Thymus (tissue), 11 donors: ENCODE data around the gene PCBP3. TPM values are rescaled to one million over a fixed set of nuclear protein-coding genes. Genes with fewer than 3 reads are reported as not detected.

Source experiments
- DNase-seq, 9 donors: peaks; one replicate each; pipeline ENCODE4 v3.0.0-alpha.2; 2013; ENCODE audit warnings: low spot score in 9 of 9, low read depth in 6 of 9, missing footprints in 1 of 9
- H3K27ac ChIP-seq, 2 donors: one replicate each; pipeline ENCODE4 v1.5.1; 2013; ENCODE audit warnings: control low read depth in 1 of 2, low read depth in 1 of 2, low read length in 1 of 2, mild to moderate bottlenecking in 1 of 2, moderate library complexity in 1 of 2
- H3K27me3 ChIP-seq, 2 donors: one replicate each; pipeline ENCODE4 v1.5.1; 2013; ENCODE audit warnings: low read length in 1 of 2; ENCODE audit not compliant: control insufficient read depth in 2 of 2, insufficient read depth in 1 of 2
- H3K36me3 ChIP-seq, 2 donors: one replicate each; pipeline ENCODE4 v1.5.1; 2013; ENCODE audit warnings: low read length in 1 of 2, mild to moderate bottlenecking in 1 of 2, moderate library complexity in 1 of 2; ENCODE audit not compliant: control insufficient read depth in 2 of 2, insufficient read depth in 2 of 2
- H3K4me1 ChIP-seq, 2 donors: one replicate each; pipeline ENCODE4 v1.5.1; 2013; ENCODE audit warnings: low read length in 2 of 2; ENCODE audit not compliant: control insufficient read depth in 2 of 2, insufficient read depth in 2 of 2
- H3K4me3 ChIP-seq, 2 donors: one replicate each; pipeline ENCODE4 v1.5.1; 2013; ENCODE audit warnings: low read length in 2 of 2, control low read depth in 1 of 2, mild to moderate bottlenecking in 1 of 2
- H3K9me3 ChIP-seq, 2 donors: one replicate each; pipeline ENCODE4 v1.5.1; 2013; ENCODE audit warnings: low read length in 1 of 2, mild to moderate bottlenecking in 1 of 2; ENCODE audit not compliant: control insufficient read depth in 2 of 2, insufficient read depth in 1 of 2
- WGBS: extraction: QIAGEN DNeasy Blood & Tissue Kit; methylation state at CpG from one replicate; pipeline ENCODE4 v1.1.7; 2013; 5-methylcytosine and 5-hydroxymethylcytosine counted together
- polyA plus RNA-seq: library from polyadenylated mRNA; stranded (reverse); fragments of 200-250 nt; gene quantifications from one replicate; pipeline ENCODE4 v1.2.3, GENCODE V29; 2013
- total RNA-seq: library from RNA; stranded (reverse); fragments of 120-200 nt; gene quantifications from one replicate; pipeline ENCODE4 v1.2.4, GENCODE V29; 2013
- donor health status: healthy.

The PCBP3 gene
- total and polyA plus RNA-seq, 2 donors: 12.8 to 44.9 TPM

- Histone ChIP-seq H3K36me3 (no peaks in the 10 kb centered on the region), H3K9me3 (peaks cover 0 to 9% of the 10 kb centered on the region in 2 donors), H3K4me3 (no peak overlapping the region), H3K4me1 (peaks cover 20 to 48% of the 10 kb centered on the region in 2 donors), H3K27ac (peak overlapping the region; percentile 43 to 68), H3K27me3 (no peaks in the 10 kb centered on the region)
- 65% methylated on average over 11 of the region's 11 CpGs for WGBS
- peak in 2 of 9 donors; percentile 24 to 41 for DNase-seq
Observed at GRCh38 chr21:45886610-45887026, 243.1 kb downstream of the PCBP3 start.

- WGBS: 95% methylated on average over 6 of the region's 6 CpGs
- no peak overlapping the region for H3K4me3 ChIP-seq
- no peak for DNase-seq
- H3K4me1 ChIP-seq: peaks cover 23 to 53% of the 10 kb centered on the region in 2 donors
- no peaks in the 10 kb centered on the region for H3K36me3 ChIP-seq
- H3K27me3 ChIP-seq: no peaks in the 10 kb centered on the region
- H3K27ac ChIP-seq: peak overlapping the region in 1 of 2 donors; percentile 43
- peaks cover 0 to 9% of the 10 kb centered on the region in 2 donors for H3K9me3 ChIP-seq
Observed at GRCh38 chr21:45887120-45887611, 243.6 kb downstream of the PCBP3 start.

- Histone ChIP-seq H3K4me1 (peaks cover 26 to 59% of the 10 kb centered on the region in 2 donors), H3K27ac (no peak overlapping the region), H3K36me3 (no peaks in the 10 kb centered on the region), H3K4me3 (no peak overlapping the region), H3K9me3 (peaks cover 0 to 9% of the 10 kb centered on the region in 2 donors), H3K27me3 (no peaks in the 10 kb centered on the region)
- WGBS: 92% methylated on average over 16 of the region's 16 CpGs
- DNase-seq: no peak
Observed at GRCh38 chr21:45887788-45888187, 244.3 kb downstream of the PCBP3 start.

GRCh38 chr21:45888386-45889009, 245.0 kb downstream of the PCBP3 start:
- Histone ChIP-seq H3K4me1 (peaks cover 32 to 65% of the 10 kb centered on the region in 2 donors), H3K27me3 (no peaks in the 10 kb centered on the region), H3K27ac (no peak overlapping the region), H3K4me3 (no peak overlapping the region), H3K36me3 (no peaks in the 10 kb centered on the region), H3K9me3 (peaks cover 0 to 9% of the 10 kb centered on the region in 2 donors)
- 90% methylated on average over 18 of the region's 18 CpGs for WGBS
- no peak for DNase-seq

- no peaks in the 10 kb centered on the region for H3K27me3 ChIP-seq
- peaks cover 39 to 71% of the 10 kb centered on the region in 2 donors for H3K4me1 ChIP-seq
- DNase-seq: peak in 1 of 9 donors; percentile 43
- peaks cover 0 to 9% of the 10 kb centered on the region in 2 donors for H3K9me3 ChIP-seq
- 70% methylated on average over 10 of the region's 10 CpGs for WGBS
- no peak overlapping the region for H3K4me3 ChIP-seq
- no peaks in the 10 kb centered on the region for H3K36me3 ChIP-seq
- H3K27ac ChIP-seq: no peak overlapping the region
Observed at GRCh38 chr21:45889256-45889655, 245.7 kb downstream of the PCBP3 start.

- no peak overlapping the region for H3K4me3 ChIP-seq
- no peaks in the 10 kb centered on the region for H3K27me3 ChIP-seq
- H3K9me3 ChIP-seq: peaks cover 0 to 8% of the 10 kb centered on the region in 2 donors
- WGBS: 92% methylated on average over 10 of the region's 10 CpGs
- H3K36me3 ChIP-seq: no peaks in the 10 kb centered on the region
- DNase-seq: no peak
- H3K27ac ChIP-seq: no peak overlapping the region
- peaks cover 45 to 77% of the 10 kb centered on the region in 2 donors for H3K4me1 ChIP-seq
Observed at GRCh38 chr21:45889961-45890360, 246.4 kb downstream of the PCBP3 start.

GRCh38 chr21:45891388-45892155, 248.0 kb downstream of the PCBP3 start:
- H3K4me3 ChIP-seq: no peak overlapping the region
- no peak for DNase-seq
- H3K27me3 ChIP-seq: no peaks in the 10 kb centered on the region
- peaks cover 0 to 3% of the 10 kb centered on the region in 2 donors for H3K9me3 ChIP-seq
- peaks cover 0 to 12% of the 10 kb centered on the region in 2 donors for H3K36me3 ChIP-seq
- WGBS: 73% methylated on average over 26 of the region's 26 CpGs
- peaks cover 45 to 70% of the 10 kb centered on the region in 2 donors for H3K4me1 ChIP-seq
- no peak overlapping the region for H3K27ac ChIP-seq

GRCh38 chr21:45892156-45892915, 248.8 kb downstream of the PCBP3 start:
- H3K27ac ChIP-seq: no peak overlapping the region

More at GRCh38 chr21:45892156-45892915, 248.8 kb downstream of the PCBP3 start:
- no peaks in the 10 kb centered on the region for H3K27me3 ChIP-seq
- peaks cover 0 to 3% of the 10 kb centered on the region in 2 donors for H3K9me3 ChIP-seq
- peaks cover 37 to 63% of the 10 kb centered on the region in 2 donors for H3K4me1 ChIP-seq
- H3K4me3 ChIP-seq: no peak overlapping the region
- WGBS: 43% methylated on average over 26 of the region's 26 CpGs
- DNase-seq: peak in 1 of 9 donors; percentile 29
- peaks cover 0 to 17% of the 10 kb centered on the region in 2 donors for H3K36me3 ChIP-seq
